GM12878 (cell line): ENCODE data around the gene VGLL2. TPM values are rescaled to one million over a fixed set of nuclear protein-coding genes. Genes with fewer than 3 reads are reported as not detected.

Experiments
- ATAC-seq: fragments of 200-7000 bp; cut with Tn5 transposase; 3 replicates; pipeline ENCODE4 v1.9.1; 2020; ENCODE audit warnings: mild to moderate bottlenecking, moderate library complexity
- BruUV-seq: library from RNA; stranded (reverse); fragments of 400-500 nt; replicated peaks from 2 replicates; lab custom pipeline; 2021; lab: Mats Ljungman, UMichigan
- CTCF ChIA-PET: fragments of 300-600 bp; sonication (Branson Sonifier 250); formaldehyde crosslinking; extraction: SDS; loops from one replicate; lab custom pipeline; 2021; ENCODE audit warnings: inconsistent platforms; lab: Yijun Ruan, JAX
- POLR2A ChIA-PET: fragments of 350-600 bp; formaldehyde crosslinking; extraction: SDS; loops from one replicate; lab custom pipeline; 2021; ENCODE audit warnings: inconsistent platforms; lab: Charles Lee
- RAD21 ChIA-PET: fragments of 300-600 bp; sonication (Branson Sonifier 250); formaldehyde crosslinking; loops from one replicate; lab custom pipeline; 2023; ENCODE audit warnings: antibody characterized with exemption; ENCODE audit not compliant: unreplicated experiment; lab: Charles Lee
- SMC1A ChIA-PET: fragments of 300-600 bp; sonication (Branson Sonifier 250); formaldehyde crosslinking; loops from one replicate; lab custom pipeline; 2023; ENCODE audit not compliant: unreplicated experiment, uncharacterized antibody; lab: Charles Lee
- DNase-seq: peaks from one replicate; pipeline ENCODE4 v3.0.0-alpha.2; 2011; ENCODE audit warnings: low read depth, low spot score
- FAIRE-seq: peaks from 3 replicates; lab custom pipeline; 2011; peaks lifted over from hg19 to GRCh38; lab: Jason Lieb, UNC
- H2AFZ ChIP-seq: 2 replicates; pipeline ENCODE4 v1.6.0; 2011; ENCODE audit warnings: low read depth, low read length, control low read depth; ENCODE audit not compliant: control insufficient read depth
- H3K27ac ChIP-seq: 2 replicates; pipeline ENCODE4 v1.5.1; 2011; ENCODE audit warnings: control low read depth; ENCODE audit not compliant: control insufficient read depth, insufficient read depth
- H3K27me3 ChIP-seq, 2 experiments: replicated peaks in 1 of 2; 2 replicates each; pipeline versions ENCODE4 v1.6.0 to v1.6.1; 2011; ENCODE audit warnings: low read length in 1 of 2; ENCODE audit not compliant: control insufficient read depth in 2 of 2, insufficient read depth in 2 of 2
- H3K36me3 ChIP-seq, 2 experiments: 2 replicates each; pipeline ENCODE4 v1.5.1; 2011; ENCODE audit warnings: low read length in 1 of 2; ENCODE audit not compliant: control insufficient read depth in 2 of 2, insufficient read depth in 2 of 2
- H3K4me1 ChIP-seq: 2 replicates; pipeline ENCODE4 v1.6.1; 2011; ENCODE audit warnings: mild to moderate bottlenecking, low read length, moderate library complexity, mixed read lengths; ENCODE audit not compliant: control insufficient read depth, insufficient read depth
- H3K4me2 ChIP-seq: 2 replicates; pipeline ENCODE4 v1.6.0; 2011; ENCODE audit warnings: control low read depth; ENCODE audit not compliant: control insufficient read depth, insufficient read depth
- H3K4me3 ChIP-seq: fragments of 200-600 bp; sonication (generic); 2 replicates; pipeline ENCODE4 v1.5.1; 2016
- H3K79me2 ChIP-seq: 2 replicates; pipeline ENCODE4 v1.6.0; 2011; ENCODE audit warnings: low read length; ENCODE audit not compliant: control insufficient read depth, insufficient read depth
- H3K9ac ChIP-seq: 2 replicates; pipeline ENCODE4 v1.8.0; 2011; ENCODE audit warnings: low read length, control low read depth, mixed read lengths; ENCODE audit not compliant: control insufficient read depth, insufficient read depth
- H3K9me3 ChIP-seq: replicated peaks from 3 replicates; pipeline ENCODE4 v1.5.1; 2011; ENCODE audit warnings: mild to moderate bottlenecking, low read length; ENCODE audit not compliant: control insufficient read depth, insufficient read depth
- H4K20me1 ChIP-seq: 2 replicates; pipeline ENCODE4 v1.6.0; 2011; ENCODE audit not compliant: control insufficient read depth, insufficient read depth
- CREB1 ChIP-seq: IDR thresholded peaks from 2 replicates; pipeline ENCODE4 v1.6.1; 2012; ENCODE audit warnings: low read depth, mild to moderate bottlenecking, inconsistent platforms
- EP300 ChIP-seq, 2 experiments: fragments of 150-350 bp in 1 of 2; IDR thresholded peaks; 2 replicates each; pipeline ENCODE4 v1.6.1; 2011 to 2012; ENCODE audit warnings: low read depth in 2 of 2, low read length in 2 of 2, borderline replicate concordance in 1 of 2, improper control_type of control experiment in 1 of 2, inconsistent platforms in 1 of 2; ENCODE audit not compliant: control insufficient read depth in 1 of 2
- GATAD2B ChIP-seq: fragments of 450-650 bp; conservative IDR thresholded peaks from 2 replicates; pipeline ENCODE4 v1.6.1; 2017; ENCODE audit warnings: low read depth, mild to moderate bottlenecking, moderate library complexity
- IKZF1 ChIP-seq: fragments of 450-650 bp; conservative IDR thresholded peaks from 2 replicates; pipeline ENCODE4 v1.6.1; 2017; ENCODE audit warnings: antibody characterized with exemption, mild to moderate bottlenecking
- IKZF2 ChIP-seq, 2 experiments: fragments of 450-650 bp; IDR thresholded peaks; 2 replicates each; pipeline ENCODE4 v1.6.1; 2017; ENCODE audit warnings: mild to moderate bottlenecking in 2 of 2, moderate library complexity in 2 of 2
- LARP7 ChIP-seq: fragments of 450-650 bp; IDR thresholded peaks from 2 replicates; pipeline ENCODE4 v1.6.1; 2017; ENCODE audit warnings: mild to moderate bottlenecking
- NBN ChIP-seq: fragments of 450-650 bp; IDR thresholded peaks from 2 replicates; pipeline ENCODE4 v1.6.1; 2016
- NFYB ChIP-seq: IDR thresholded peaks from 2 replicates; pipeline ENCODE4 v1.6.1; 2011; ENCODE audit warnings: low read depth, mild to moderate bottlenecking, low read length, improper control_type of control experiment, moderate library complexity; ENCODE audit not compliant: insufficient read depth
- NR2F1 ChIP-seq: fragments of 450-650 bp; conservative IDR thresholded peaks from 2 replicates; pipeline ENCODE4 v1.6.1; 2017; ENCODE audit warnings: mild to moderate bottlenecking
- SIX5 ChIP-seq: IDR thresholded peaks from 2 replicates; pipeline ENCODE4 v1.6.1; 2011; ENCODE audit warnings: mild to moderate bottlenecking, low read depth, low read length, moderate library complexity; ENCODE audit not compliant: severe bottlenecking
- SMAD5 ChIP-seq: IDR thresholded peaks from 2 replicates; pipeline ENCODE4 v1.6.1; 2016; ENCODE audit warnings: antibody characterized with exemption, low read depth
- ZNF24 ChIP-seq: fragments of 450-650 bp; IDR thresholded peaks from 2 replicates; pipeline ENCODE4 v1.6.1; 2017; ENCODE audit warnings: antibody characterized with exemption, mild to moderate bottlenecking
- WGBS: methylation state at CpG from one replicate; pipeline ENCODE4 v1.1.6; 2016; ENCODE audit warnings: low lambda C conversion rate; ENCODE audit not compliant: insufficient replicate concordance, insufficient coverage; ENCODE audit errors: missing lambda C conversion rate; 5-methylcytosine and 5-hydroxymethylcytosine counted together
- in situ Hi-C: fragments of 300-500 bp; cut with MboI; formaldehyde crosslinking; loops from 9 replicates; pipeline ENCODE4 v1.14.3; 2018; ENCODE audit warnings: mixed read lengths
- intact Hi-C: fragments of 100-400 bp; cut with micrococcal nuclease; formaldehyde crosslinking; loops from one replicate; pipeline ENCODE4 v1.14.2; 2022; ENCODE audit not compliant: unreplicated experiment
- polyA plus RNA-seq, 11 experiments: library from polyadenylated mRNA; depleted of rRNA in 4 of 11; unstranded in 6 of 11; stranded (reverse) in 5 of 11; fragments of >200 nt; fragmentation: Nextera tagmentation in 4 of 11; fragmentation: Illumina TruSeq in 1 of 11; extraction: Ambion mirVana in 4 of 11; extraction: Trizol in 1 of 11; gene quantifications; 1 replicate in 1 of 11; 2 replicates in 10 of 11; pipeline versions ENCODE4 v1.2.1 to v1.2.3, GENCODE V29; 2011 to 2016; ENCODE audit warnings: inconsistent platforms in 2 of 11, missing spikeins in 2 of 11, low read depth in 1 of 11
- total RNA-seq, 4 experiments: library from RNA; depleted of rRNA in 3 of 4; stranded (reverse); fragments of >200 nt in 3 of 4; fragmentation: Illumina TruSeq in 1 of 4; extraction: Trizol in 1 of 4; gene quantifications; 2 replicates each; pipeline versions ENCODE4 v1.2.1 to v1.2.3, GENCODE V29; 2013 to 2021
- TF ChIP-seq, protein P1 (sequence below): fragments of 450-650 bp; formaldehyde crosslinking; IDR thresholded peaks from 2 replicates; pipeline ENCODE4 v1.4.0; 2020; ENCODE audit warnings: mild to moderate bottlenecking, moderate library complexity
- TF ChIP-seq, protein P2 (sequence below): IDR thresholded peaks from 2 replicates; pipeline ENCODE4 v1.6.1; 2012; ENCODE audit warnings: low read depth, low read length, improper control_type of control experiment
- TF ChIP-seq, protein P3 (sequence below): fragments of 450-650 bp; IDR thresholded peaks from 2 replicates; pipeline ENCODE4 v1.6.1; 2017; ENCODE audit warnings: low read depth, mild to moderate bottlenecking, moderate library complexity
- TF ChIP-seq, protein P4 (sequence below): fragments of 450-650 bp; conservative IDR thresholded peaks from 2 replicates; pipeline ENCODE4 v1.6.1; 2017; ENCODE audit warnings: mild to moderate bottlenecking, moderate library complexity

Gene VGLL2
- total and polyA plus RNA-seq, 10 of the 15 experiments (the other 5 are each of a cell fraction or from before 2014, with no cell fraction given), result not detected

DNA sequence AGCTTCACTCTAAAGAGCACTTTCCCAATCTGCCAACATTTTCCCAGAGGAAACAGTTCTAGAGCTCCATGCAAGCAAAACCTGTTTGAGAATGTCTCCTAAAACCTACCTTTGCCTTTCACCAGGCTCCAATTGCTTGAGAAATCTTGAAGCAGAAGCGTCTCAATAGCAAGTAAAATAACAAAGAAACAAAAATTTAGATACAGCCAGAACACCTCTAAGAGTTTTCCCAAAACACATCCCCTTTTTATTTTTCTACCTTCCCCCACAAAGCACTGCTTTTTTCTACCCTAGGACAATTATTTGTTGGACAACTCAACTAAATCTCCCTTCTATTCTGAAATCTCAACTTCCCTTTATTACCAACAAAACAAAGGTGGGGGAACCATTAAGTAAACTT is 3.6 kb downstream of the VGLL2 start:
- no TSS peak for BruUV-seq
- in situ Hi-C loops, result no loop called here

More for the DNA sequence above, 3.6 kb downstream of the VGLL2 start:
- Histone ChIP-seq H3K27me3 (peaks cover 18 to 43% of the 10 kb centered on the region in 2 experiments), H2AFZ (no peak overlapping the region), H4K20me1 (no peaks in the 10 kb centered on the region), H3K9me3 (no peaks in the 10 kb centered on the region; the same call in 2 of the 3 replicates), H3K9ac (no peak overlapping the region), H3K36me3 (no peaks in the 10 kb centered on the region), H3K4me2 (no peak overlapping the region), H3K27ac (no peak overlapping the region), H3K4me3 (no peak overlapping the region), H3K4me1 (peaks cover 3% of the 10 kb centered on the region; the same call in 1 of the 2 replicates), H3K79me2 (no peaks in the 10 kb centered on the region)
- 0% methylated on average over 1 of the region's 1 CpG for WGBS
- FAIRE-seq (no peak), ATAC-seq (no peak), DNase-seq (no peak)
- intact Hi-C loops, result no loop called here
- POLR2A ChIA-PET, result no interaction called here
- RAD21 ChIA-PET, result no interaction called here
- TF ChIP-seq, protein P1, sequence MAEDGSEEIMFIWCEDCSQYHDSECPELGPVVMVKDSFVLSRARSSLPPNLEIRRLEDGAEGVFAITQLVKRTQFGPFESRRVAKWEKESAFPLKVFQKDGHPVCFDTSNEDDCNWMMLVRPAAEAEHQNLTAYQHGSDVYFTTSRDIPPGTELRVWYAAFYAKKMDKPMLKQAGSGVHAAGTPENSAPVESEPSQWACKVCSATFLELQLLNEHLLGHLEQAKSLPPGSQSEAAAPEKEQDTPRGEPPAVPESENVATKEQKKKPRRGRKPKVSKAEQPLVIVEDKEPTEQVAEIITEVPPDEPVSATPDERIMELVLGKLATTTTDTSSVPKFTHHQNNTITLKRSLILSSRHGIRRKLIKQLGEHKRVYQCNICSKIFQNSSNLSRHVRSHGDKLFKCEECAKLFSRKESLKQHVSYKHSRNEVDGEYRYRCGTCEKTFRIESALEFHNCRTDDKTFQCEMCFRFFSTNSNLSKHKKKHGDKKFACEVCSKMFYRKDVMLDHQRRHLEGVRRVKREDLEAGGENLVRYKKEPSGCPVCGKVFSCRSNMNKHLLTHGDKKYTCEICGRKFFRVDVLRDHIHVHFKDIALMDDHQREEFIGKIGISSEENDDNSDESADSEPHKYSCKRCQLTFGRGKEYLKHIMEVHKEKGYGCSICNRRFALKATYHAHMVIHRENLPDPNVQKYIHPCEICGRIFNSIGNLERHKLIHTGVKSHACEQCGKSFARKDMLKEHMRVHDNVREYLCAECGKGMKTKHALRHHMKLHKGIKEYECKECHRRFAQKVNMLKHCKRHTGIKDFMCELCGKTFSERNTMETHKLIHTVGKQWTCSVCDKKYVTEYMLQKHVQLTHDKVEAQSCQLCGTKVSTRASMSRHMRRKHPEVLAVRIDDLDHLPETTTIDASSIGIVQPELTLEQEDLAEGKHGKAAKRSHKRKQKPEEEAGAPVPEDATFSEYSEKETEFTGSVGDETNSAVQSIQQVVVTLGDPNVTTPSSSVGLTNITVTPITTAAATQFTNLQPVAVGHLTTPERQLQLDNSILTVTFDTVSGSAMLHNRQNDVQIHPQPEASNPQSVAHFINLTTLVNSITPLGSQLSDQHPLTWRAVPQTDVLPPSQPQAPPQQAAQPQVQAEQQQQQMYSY (CRISPR knock-in tag), result no peak
- TF ChIP-seq IKZF1 (no peak), CREB1 (no peak), EP300 (IDR thresholded peaks at IDR 0.05; ENCODE audit: borderline replicate concordance in 1 of 2, control insufficient read depth in 1 of 2, low read depth in 2 of 2, low read length in 2 of 2) (no peak), GATAD2B (no peak), NR2F1 (no peak), SIX5 (no peak), SMAD5 (no peak), LARP7 (no peak), NBN (no peak), IKZF2 (IDR thresholded peaks at IDR 0.05) (no peak), ZNF24 (no peak), NFYB (no peak)
- TF ChIP-seq, protein P2, sequence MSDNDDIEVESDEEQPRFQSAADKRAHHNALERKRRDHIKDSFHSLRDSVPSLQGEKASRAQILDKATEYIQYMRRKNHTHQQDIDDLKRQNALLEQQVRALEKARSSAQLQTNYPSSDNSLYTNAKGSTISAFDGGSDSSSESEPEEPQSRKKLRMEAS, result no peak
- TF ChIP-seq, protein P3, sequence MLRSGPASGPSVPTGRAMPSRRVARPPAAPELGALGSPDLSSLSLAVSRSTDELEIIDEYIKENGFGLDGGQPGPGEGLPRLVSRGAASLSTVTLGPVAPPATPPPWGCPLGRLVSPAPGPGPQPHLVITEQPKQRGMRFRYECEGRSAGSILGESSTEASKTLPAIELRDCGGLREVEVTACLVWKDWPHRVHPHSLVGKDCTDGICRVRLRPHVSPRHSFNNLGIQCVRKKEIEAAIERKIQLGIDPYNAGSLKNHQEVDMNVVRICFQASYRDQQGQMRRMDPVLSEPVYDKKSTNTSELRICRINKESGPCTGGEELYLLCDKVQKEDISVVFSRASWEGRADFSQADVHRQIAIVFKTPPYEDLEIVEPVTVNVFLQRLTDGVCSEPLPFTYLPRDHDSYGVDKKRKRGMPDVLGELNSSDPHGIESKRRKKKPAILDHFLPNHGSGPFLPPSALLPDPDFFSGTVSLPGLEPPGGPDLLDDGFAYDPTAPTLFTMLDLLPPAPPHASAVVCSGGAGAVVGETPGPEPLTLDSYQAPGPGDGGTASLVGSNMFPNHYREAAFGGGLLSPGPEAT, result no peak
- TF ChIP-seq, protein P4, sequence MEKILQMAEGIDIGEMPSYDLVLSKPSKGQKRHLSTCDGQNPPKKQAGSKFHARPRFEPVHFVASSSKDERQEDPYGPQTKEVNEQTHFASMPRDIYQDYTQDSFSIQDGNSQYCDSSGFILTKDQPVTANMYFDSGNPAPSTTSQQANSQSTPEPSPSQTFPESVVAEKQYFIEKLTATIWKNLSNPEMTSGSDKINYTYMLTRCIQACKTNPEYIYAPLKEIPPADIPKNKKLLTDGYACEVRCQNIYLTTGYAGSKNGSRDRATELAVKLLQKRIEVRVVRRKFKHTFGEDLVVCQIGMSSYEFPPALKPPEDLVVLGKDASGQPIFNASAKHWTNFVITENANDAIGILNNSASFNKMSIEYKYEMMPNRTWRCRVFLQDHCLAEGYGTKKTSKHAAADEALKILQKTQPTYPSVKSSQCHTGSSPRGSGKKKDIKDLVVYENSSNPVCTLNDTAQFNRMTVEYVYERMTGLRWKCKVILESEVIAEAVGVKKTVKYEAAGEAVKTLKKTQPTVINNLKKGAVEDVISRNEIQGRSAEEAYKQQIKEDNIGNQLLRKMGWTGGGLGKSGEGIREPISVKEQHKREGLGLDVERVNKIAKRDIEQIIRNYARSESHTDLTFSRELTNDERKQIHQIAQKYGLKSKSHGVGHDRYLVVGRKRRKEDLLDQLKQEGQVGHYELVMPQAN, result no peak
- SMC1A ChIA-PET, result no interaction called here
- CTCF ChIA-PET, result no interaction called here
